Measurements from ENCODE around the gene RNASE7. TPM values are rescaled to one million over a fixed set of nuclear protein-coding genes. Genes with fewer than 3 reads are reported as not detected.

RNASE7 gene
- total RNA-seq, 3 donors from 2014 or later (not counting 1 experiment from before 2014, with no cell fraction given) = not detected

GRCh38 chr14:21070610-21071224 lies 28.6 kb downstream of the RNASE7 start:
- ATAC-seq = peak; percentile 27 to 33 (median 31)
- Mint-ChIP-seq H3K9me3 (no peaks in the 10 kb centered on the region), H3K4me1 (peaks cover 31 to 41% of the 10 kb centered on the region in 2 donors), H3K27me3 (ENCODE audit: low read depth in 2 of 2) (peaks cover 64 to 71% of the 10 kb centered on the region in 2 donors), H3K4me3 (peak overlapping the region; percentile 89), H3K36me3 (no peaks in the 10 kb centered on the region), H3K27ac (peak overlapping the region; percentile 51 to 88)
- WGBS (ENCODE audit: insufficient coverage) = 1% methylated on average over 23 of the region's 23 CpGs
- H3K4me1 ChIP-seq (ENCODE audit: control insufficient read depth, insufficient read depth, low read length) = peaks cover 44% of the 10 kb centered on the region
- peaks cover 37% of the 10 kb centered on the region for H3K27me3 ChIP-seq (ENCODE audit: control insufficient read depth, insufficient read depth, low read length)
- no peaks in the 10 kb centered on the region for H3K9me3 ChIP-seq (ENCODE audit: control insufficient read depth, insufficient read depth, low read length)
- H3K27ac ChIP-seq (ENCODE audit: low read length) = no peak overlapping the region
- TF ChIP-seq CTCF (IDR thresholded peaks at IDR 0.05) = no peak
- DNase-seq = peak in 1 of 2 donors; percentile 57
- intact Hi-C loops (cut with micrococcal nuclease) = loop anchor here (2.0 kb wide), 1 partner anchor 16 kb away; no protein-coding TSS in a partner anchor
- H3K36me3 ChIP-seq (ENCODE audit: control insufficient read depth, insufficient read depth, low read length) = no peaks in the 10 kb centered on the region
- peak overlapping the region; percentile 30 for H3K4me3 ChIP-seq (ENCODE audit: low read length)

- Mint-ChIP-seq H3K4me3 (peak overlapping the region; percentile 89), H3K36me3 (no peaks in the 10 kb centered on the region), H3K27ac (peak overlapping the region; percentile 51 to 88), H3K9me3 (no peaks in the 10 kb centered on the region), H3K4me1 (peaks cover 31 to 41% of the 10 kb centered on the region in 2 donors), H3K27me3 (ENCODE audit: low read depth in 2 of 2) (peaks cover 60 to 64% of the 10 kb centered on the region in 2 donors)
- intact Hi-C loops (cut with micrococcal nuclease) = loop anchor here (2.0 kb wide), 1 partner anchor 15 kb away; no protein-coding TSS in a partner anchor
- TF ChIP-seq CTCF (IDR thresholded peaks at IDR 0.05) = no peak
- H3K27me3 ChIP-seq (ENCODE audit: control insufficient read depth, insufficient read depth, low read length) = peaks cover 37% of the 10 kb centered on the region
- ATAC-seq (peak; percentile 52 to 64 (median 61)), DNase-seq (peak; percentile 37 to 61)
- 1% methylated on average over 37 of the region's 37 CpGs for WGBS (ENCODE audit: insufficient coverage)
- H3K4me1 ChIP-seq (ENCODE audit: control insufficient read depth, insufficient read depth, low read length) = peaks cover 44% of the 10 kb centered on the region
- H3K36me3 ChIP-seq (ENCODE audit: control insufficient read depth, insufficient read depth, low read length) = no peaks in the 10 kb centered on the region
- peak overlapping the region; percentile 30 for H3K4me3 ChIP-seq (ENCODE audit: low read length)
- no peak overlapping the region for H3K27ac ChIP-seq (ENCODE audit: low read length)
- no peaks in the 10 kb centered on the region for H3K9me3 ChIP-seq (ENCODE audit: control insufficient read depth, insufficient read depth, low read length)
Measured at GRCh38 chr14:21071225-21072030, 29.3 kb downstream of the RNASE7 start.

GRCh38 chr14:21072031-21072473 lies 29.9 kb downstream of the RNASE7 start:
- peaks cover 37% of the 10 kb centered on the region for H3K27me3 ChIP-seq (ENCODE audit: control insufficient read depth, insufficient read depth, low read length)
- DNase-seq = no peak

More at GRCh38 chr14:21072031-21072473, 29.9 kb downstream of the RNASE7 start:
- Histone ChIP-seq H3K27ac (ENCODE audit: low read length) (no peak overlapping the region), H3K9me3 (ENCODE audit: control insufficient read depth, insufficient read depth, low read length) (no peaks in the 10 kb centered on the region), H3K4me3 (ENCODE audit: low read length) (no peak overlapping the region), H3K4me1 (ENCODE audit: control insufficient read depth, insufficient read depth, low read length) (peaks cover 44% of the 10 kb centered on the region), H3K36me3 (ENCODE audit: control insufficient read depth, insufficient read depth, low read length) (no peaks in the 10 kb centered on the region)
- Mint-ChIP-seq H3K27ac (peak overlapping the region in 1 of 2 donors; percentile 88), H3K4me3 (peak overlapping the region; percentile 89), H3K36me3 (no peaks in the 10 kb centered on the region), H3K9me3 (no peaks in the 10 kb centered on the region), H3K4me1 (peaks cover 31 to 41% of the 10 kb centered on the region in 2 donors), H3K27me3 (ENCODE audit: low read depth in 2 of 2) (peaks cover 54 to 58% of the 10 kb centered on the region in 2 donors)
- intact Hi-C loops (cut with micrococcal nuclease) = no loop called here
- ATAC-seq = no peak
- TF ChIP-seq CTCF (IDR thresholded peaks at IDR 0.05) = no peak
- 39% methylated on average over 3 of the region's 4 CpGs for WGBS (ENCODE audit: insufficient coverage)
